K562 (cell line): Measurements from ENCODE around the gene FAM193A. TPM values are rescaled to one million over a fixed set of nuclear protein-coding genes. Genes with fewer than 3 reads are reported as not detected.

ENCODE experiments used
- ATAC-seq: fragments of 200-7000 bp; cut with Tn5 transposase; 3 replicates; pipeline ENCODE4 v1.9.1; 2020; ENCODE audit warnings: moderate library complexity
- BruUV-seq: library from RNA; stranded (reverse); fragments of 400-500 nt; replicated peaks from 2 replicates; lab custom pipeline; 2021; lab: Mats Ljungman, UMichigan
- CTCF ChIA-PET: fragments of 300-600 bp; formaldehyde crosslinking; extraction: SDS; loops from one replicate; lab custom pipeline; 2021; ENCODE audit warnings: low intra/inter-chr PET ratio; lab: Yijun Ruan, JAX
- POLR2A ChIA-PET: fragments of 300-600, 350-650 bp; sonication (Branson Sonifier 250); formaldehyde crosslinking; extraction: SDS; loops from one replicate; lab custom pipeline; 2021; ENCODE audit warnings: antibody characterized with exemption, inconsistent platforms; lab: Yijun Ruan, JAX
- DNase-seq, 4 experiments: peaks; one replicate each; pipeline versions ENCODE4 v3.0.0 to v3.0.0-alpha.2; 2011 to 2018; ENCODE audit warnings: low spot score in 3 of 4, mixed read lengths in 3 of 4; ENCODE audit errors: extremely low read depth in 1 of 4
- FAIRE-seq: peaks from 2 replicates; lab custom pipeline; 2011; peaks lifted over from hg19 to GRCh38; lab: Jason Lieb, UNC
- H2AFZ ChIP-seq: 2 replicates; pipeline ENCODE4 v1.6.0; 2011; ENCODE audit warnings: low read depth, low read length, control low read depth, inconsistent platforms
- H3K27ac ChIP-seq: fragments of 200-600 bp; 3 replicates; pipeline ENCODE4 v1.8.0; 2011; ENCODE audit warnings: low read depth, mild to moderate bottlenecking, control low read depth, inconsistent platforms, low read length, moderate library complexity, mixed read lengths; ENCODE audit errors: extremely low read depth
- H3K27me3 ChIP-seq, 2 experiments: fragments of 300-600 bp in 1 of 2; 2 replicates in 1 of 2; 3 replicates in 1 of 2; pipeline versions ENCODE4 v1.6.0 to v1.8.0; 2011; ENCODE audit warnings: inconsistent platforms in 2 of 2, low read length in 2 of 2, mild to moderate bottlenecking in 1 of 2, mixed read lengths in 1 of 2, moderate library complexity in 1 of 2; ENCODE audit not compliant: control insufficient read depth in 2 of 2, insufficient read depth in 2 of 2
- H3K36me3 ChIP-seq: fragments of 300-600 bp; 3 replicates; pipeline ENCODE4 v1.8.0; 2011; ENCODE audit warnings: mild to moderate bottlenecking, low read length, inconsistent platforms; ENCODE audit not compliant: control insufficient read depth, insufficient read depth
- H3K4me1 ChIP-seq, 2 experiments: fragments of 200-600 bp in 1 of 2; replicated peaks in 1 of 2; 2 replicates in 1 of 2; 3 replicates in 1 of 2; pipeline versions ENCODE4 v1.5.1 to v1.8.0; 2011; ENCODE audit warnings: inconsistent platforms in 2 of 2, low read length in 2 of 2, mild to moderate bottlenecking in 1 of 2, mixed read lengths in 1 of 2, moderate library complexity in 1 of 2; ENCODE audit not compliant: control insufficient read depth in 2 of 2, insufficient read depth in 2 of 2
- H3K4me2 ChIP-seq: 2 replicates; pipeline ENCODE4 v1.6.1; 2011; ENCODE audit warnings: low read length, control low read depth, inconsistent platforms, mixed read lengths; ENCODE audit not compliant: insufficient read depth
- H3K4me3 ChIP-seq: fragments of 200-600 bp; sonication (generic), shearing (Covaris generic); 2 replicates; pipeline ENCODE4 v1.5.1; 2016; ENCODE audit warnings: control low read depth, inconsistent platforms
- H3K79me2 ChIP-seq: fragments of 200-600 bp; 3 replicates; pipeline ENCODE4 v1.8.0; 2011; ENCODE audit warnings: low read length, inconsistent platforms; ENCODE audit not compliant: control insufficient read depth, insufficient read depth
- H3K9ac ChIP-seq, 2 experiments: 2 replicates each; pipeline versions ENCODE4 v1.6.0 to v1.6.1; 2011; ENCODE audit warnings: low read depth in 2 of 2, low read length in 2 of 2, control low read depth in 1 of 2, inconsistent platforms in 1 of 2, mild to moderate bottlenecking in 1 of 2, mixed read lengths in 1 of 2; ENCODE audit not compliant: insufficient read depth in 1 of 2
- H3K9me1 ChIP-seq: one replicate; pipeline ENCODE4 v1.6.0; 2011; ENCODE audit warnings: inconsistent platforms, mild to moderate bottlenecking, low read length, moderate library complexity; ENCODE audit not compliant: control insufficient read depth, insufficient read depth
- H3K9me3 ChIP-seq: replicated peaks from 2 replicates; pipeline ENCODE4 v1.5.1; 2011; ENCODE audit warnings: low read depth, low read length, inconsistent platforms; ENCODE audit not compliant: control insufficient read depth, insufficient read depth
- H4K20me1 ChIP-seq: replicated peaks from 2 replicates; pipeline ENCODE4 v1.6.1; 2011; ENCODE audit warnings: low read length, inconsistent platforms, mixed read lengths; ENCODE audit not compliant: control insufficient read depth, insufficient read depth
- CBFA2T2 ChIP-seq: fragments of 450-650 bp; conservative IDR thresholded peaks from 2 replicates; pipeline ENCODE4 v1.6.1; 2017; ENCODE audit warnings: mild to moderate bottlenecking
- CBX1 ChIP-seq: sonication (generic); IDR thresholded peaks from 2 replicates; pipeline ENCODE4 v1.6.1; 2016; ENCODE audit warnings: antibody characterized with exemption, low read depth, mild to moderate bottlenecking
- CTBP1 ChIP-seq: fragments of 450-650 bp; IDR thresholded peaks from 2 replicates; pipeline ENCODE4 v1.6.1; 2016; ENCODE audit warnings: borderline replicate concordance
- FUS ChIP-seq: fragments of 200-400 bp; formaldehyde crosslinking; optimal IDR thresholded peaks from 2 replicates; pipeline ENCODE3; 2017; ENCODE audit warnings: low read depth, low read length
- MXI1 ChIP-seq: IDR thresholded peaks from 2 replicates; pipeline ENCODE4 v1.6.1; 2011; ENCODE audit warnings: low read depth, mild to moderate bottlenecking, improper control_type of control experiment, low read length
- MYBL2 ChIP-seq, 2 experiments: fragments of 450-650 bp in 1 of 2; sonication (generic) in 1 of 2; formaldehyde crosslinking in 1 of 2; IDR thresholded peaks; 2 replicates each; pipeline versions ENCODE4 v1.6.1 to v1.8.1; 2017 to 2022; ENCODE audit warnings: borderline replicate concordance in 1 of 2, inconsistent platforms in 1 of 2, low read depth in 1 of 2, mild to moderate bottlenecking in 1 of 2, missing genetic modification reagents in 1 of 2, moderate library complexity in 1 of 2
- NFE2L1 ChIP-seq: fragments of 450-650 bp; IDR thresholded peaks from 2 replicates; pipeline ENCODE4 v1.6.1; 2016; ENCODE audit warnings: missing genetic modification characterization, low read depth, mild to moderate bottlenecking, missing compliant biosample characterization, moderate library complexity, borderline replicate concordance
- RAD51 ChIP-seq: fragments of 450-650 bp; IDR thresholded peaks from 2 replicates; pipeline ENCODE4 v1.7.1; 2016; ENCODE audit warnings: low read depth, mild to moderate bottlenecking, borderline replicate concordance
- RHOXF2B ChIP-seq: fragments of 250-450 bp; sonication (Bioruptor Pico); conservative IDR thresholded peaks from 2 replicates; pipeline ENCODE4 v1.5.1; 2021
- RUNX1 ChIP-seq: sonication (generic); IDR thresholded peaks from 2 replicates; pipeline ENCODE4 v1.6.1; 2016; ENCODE audit warnings: antibody characterized with exemption, low read depth
- SIN3B ChIP-seq: fragments of 450-650 bp; IDR thresholded peaks from 2 replicates; pipeline ENCODE4 v1.6.1; 2017; ENCODE audit warnings: low read depth, mild to moderate bottlenecking, moderate library complexity
- TEAD4 ChIP-seq, 2 experiments: sonication (generic) in 1 of 2; formaldehyde crosslinking in 1 of 2; IDR thresholded peaks; 2 replicates each; pipeline versions ENCODE4 v1.6.1 to v1.8.0; 2012 to 2022; ENCODE audit warnings: borderline replicate concordance in 1 of 2, inconsistent platforms in 1 of 2, low read length in 1 of 2, mild to moderate bottlenecking in 1 of 2, missing genetic modification reagents in 1 of 2
- ZKSCAN3 ChIP-seq: fragments of 250-450 bp; sonication (Bioruptor Pico); IDR thresholded peaks from 2 replicates; pipeline ENCODE4 v1.4.0; 2020
- ZNF224 ChIP-seq: sonication (generic); formaldehyde crosslinking; IDR thresholded peaks from 2 replicates; pipeline ENCODE4 v1.8.0; 2022; ENCODE audit warnings: mild to moderate bottlenecking, missing genetic modification reagents
- ZNF354B ChIP-seq: fragments of 250-450 bp; sonication (Bioruptor Pico); IDR thresholded peaks from 2 replicates; pipeline ENCODE4 v1.4.0; 2020
- WGBS: fragments of 100-300 bp; shearing (Covaris generic); methylation state at CpG from one replicate; pipeline ENCODE4 v1.1.6; 2016; ENCODE audit warnings: low coverage, mixed read lengths; ENCODE audit not compliant: insufficient coverage; ENCODE audit errors: missing lambda C conversion rate; 5-methylcytosine and 5-hydroxymethylcytosine counted together
- in situ Hi-C: fragments of 300-500 bp; cut with MboI; formaldehyde crosslinking; loops from 4 replicates; pipeline ENCODE4 v1.15.0; 2018; ENCODE audit warnings: inconsistent platforms, mixed read lengths
- intact Hi-C: fragments of 100-400 bp; cut with micrococcal nuclease; formaldehyde crosslinking; loops from 2 replicates; pipeline ENCODE4 v1.14.2; 2022
- polyA plus RNA-seq, 8 experiments: library from polyadenylated mRNA; depleted of rRNA in 4 of 8; stranded (reverse) in 5 of 8; unstranded in 3 of 8; fragments of >200 nt; fragmentation: Nextera tagmentation in 2 of 8; fragmentation: Illumina TruSeq in 1 of 8; extraction: Ambion mirVana in 2 of 8; extraction: Trizol in 1 of 8; gene quantifications; 2 replicates each; pipeline versions ENCODE4 v1.2.1 to v1.2.3, GENCODE V29; 2011 to 2014; ENCODE audit warnings: inconsistent platforms in 1 of 8, missing spikeins in 1 of 8
- total RNA-seq, 7 experiments: library from RNA; depleted of rRNA in 6 of 7; stranded (reverse); fragments of >200 nt in 6 of 7; fragmentation: Illumina TruSeq in 2 of 7; extraction: Trizol in 2 of 7; gene quantifications; 2 replicates each; pipeline versions ENCODE4 v1.2.1 to v1.2.3, GENCODE V29; 2011 to 2021; ENCODE audit warnings: low replicate concordance in 1 of 7
- TF ChIP-seq, protein P1 (sequence below): fragments of 250-450 bp; sonication (Bioruptor Pico); IDR thresholded peaks from 2 replicates; pipeline ENCODE4 v1.5.0; 2021; ENCODE audit warnings: mild to moderate bottlenecking, moderate library complexity
- TF ChIP-seq, protein P2 (sequence below): fragments of 250-450 bp; sonication (Bioruptor Pico); IDR thresholded peaks from 2 replicates; pipeline ENCODE4 v1.4.0; 2020

FAM193A gene
- total and polyA plus RNA-seq, 9 of the 15 experiments (the other 6 are each of a cell fraction or from before 2014, with no cell fraction given) = 0.46 to 24.6 (median 9.6) TPM

DNA sequence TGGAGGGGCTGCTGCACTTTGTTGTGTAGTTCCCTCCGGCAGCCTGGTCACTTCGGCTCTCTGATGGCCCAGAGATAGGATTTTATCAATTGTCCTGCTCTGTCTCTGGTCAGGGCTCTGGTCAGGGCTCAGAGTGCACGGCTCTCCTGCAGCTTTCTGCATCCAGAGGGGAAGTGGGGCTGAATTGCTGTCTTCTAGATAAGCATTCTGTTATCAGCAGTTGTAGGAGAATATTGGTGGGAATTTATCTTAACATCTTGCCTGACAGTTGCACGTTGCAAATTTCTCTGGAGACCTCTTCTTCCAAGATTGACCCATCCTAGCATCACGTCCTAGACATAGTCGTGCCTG lies 62.8 kb downstream of the FAM193A start (continued):
- TF ChIP-seq TEAD4 (IDR thresholded peaks at IDR 0.05; ENCODE audit: low read length) (peak; percentile 36; the same call in 1 of the 2 replicates), TEAD4 (CRISPR knock-in tag; IDR thresholded peaks at IDR 0.05; ENCODE audit: borderline replicate concordance) (no peak), MXI1 (no peak), CTBP1 (peak; percentile 11; the same call in 1 of the 2 replicates), ZKSCAN3 (CRISPR knock-in tag) (no peak), CBFA2T2 (peak; percentile 25; the same call in 1 of the 2 replicates), NFE2L1 (tag) (no peak), MYBL2 (IDR thresholded peaks at IDR 0.05; ENCODE audit: low read depth) (no peak), MYBL2 (CRISPR knock-in tag; IDR thresholded peaks at IDR 0.05; ENCODE audit: borderline replicate concordance) (no peak)

DNA sequence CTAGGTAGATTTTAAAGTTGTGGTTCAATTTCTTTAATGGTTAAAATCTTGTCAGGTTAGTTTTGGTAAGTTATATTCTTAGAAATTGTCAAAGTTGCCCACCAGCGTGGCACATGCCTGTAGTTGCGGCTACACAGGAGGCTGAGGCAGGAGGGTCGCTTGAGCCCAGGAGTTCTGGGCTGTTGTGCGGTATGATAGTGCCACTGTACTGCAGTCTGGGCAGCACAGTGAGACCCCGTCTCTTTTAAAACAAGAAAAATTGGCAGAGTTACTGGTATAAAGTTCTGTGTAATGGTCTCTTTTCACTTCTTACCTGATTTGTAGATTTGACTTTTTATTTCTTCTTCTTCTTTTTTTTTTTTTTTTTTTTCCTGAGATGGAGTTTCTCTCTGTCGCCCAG lies 64.4 kb downstream of the FAM193A start:
- Histone ChIP-seq H3K9ac (no peak overlapping the region), H3K36me3 (peaks cover 40% of the 10 kb centered on the region; the same call in 2 of the 3 replicates), H3K9me3 (no peaks in the 10 kb centered on the region), H3K4me3 (no peak overlapping the region), H3K27me3 (no peaks in the 10 kb centered on the region), H3K4me1 (peaks cover 32 to 35% of the 10 kb centered on the region in 2 experiments), H4K20me1 (peaks cover 45% of the 10 kb centered on the region), H3K79me2 (peaks cover 77% of the 10 kb centered on the region), H3K27ac (no peak overlapping the region), H3K4me2 (no peak overlapping the region), H2AFZ (no peak overlapping the region), H3K9me1 (peaks cover 6% of the 10 kb centered on the region)
- DNase-seq (no peak), FAIRE-seq (no peak), ATAC-seq (no peak)
- ChIA-PET CTCF (no interaction called here), POLR2A (no interaction called here)
- in situ Hi-C loops = no loop called here
- WGBS = 89% methylated on average over 5 of the region's 6 CpGs
- BruUV-seq = no TSS peak
- intact Hi-C loops = no loop called here
- TF ChIP-seq ZNF224 (CRISPR knock-in tag) (no peak), SIN3B (no peak), RAD51 (no peak), ZNF354B (no peak), FUS (no peak), RUNX1 (no peak), CBX1 (no peak), RHOXF2B (CRISPR knock-in tag) (no peak)
- TF ChIP-seq, protein P1, sequence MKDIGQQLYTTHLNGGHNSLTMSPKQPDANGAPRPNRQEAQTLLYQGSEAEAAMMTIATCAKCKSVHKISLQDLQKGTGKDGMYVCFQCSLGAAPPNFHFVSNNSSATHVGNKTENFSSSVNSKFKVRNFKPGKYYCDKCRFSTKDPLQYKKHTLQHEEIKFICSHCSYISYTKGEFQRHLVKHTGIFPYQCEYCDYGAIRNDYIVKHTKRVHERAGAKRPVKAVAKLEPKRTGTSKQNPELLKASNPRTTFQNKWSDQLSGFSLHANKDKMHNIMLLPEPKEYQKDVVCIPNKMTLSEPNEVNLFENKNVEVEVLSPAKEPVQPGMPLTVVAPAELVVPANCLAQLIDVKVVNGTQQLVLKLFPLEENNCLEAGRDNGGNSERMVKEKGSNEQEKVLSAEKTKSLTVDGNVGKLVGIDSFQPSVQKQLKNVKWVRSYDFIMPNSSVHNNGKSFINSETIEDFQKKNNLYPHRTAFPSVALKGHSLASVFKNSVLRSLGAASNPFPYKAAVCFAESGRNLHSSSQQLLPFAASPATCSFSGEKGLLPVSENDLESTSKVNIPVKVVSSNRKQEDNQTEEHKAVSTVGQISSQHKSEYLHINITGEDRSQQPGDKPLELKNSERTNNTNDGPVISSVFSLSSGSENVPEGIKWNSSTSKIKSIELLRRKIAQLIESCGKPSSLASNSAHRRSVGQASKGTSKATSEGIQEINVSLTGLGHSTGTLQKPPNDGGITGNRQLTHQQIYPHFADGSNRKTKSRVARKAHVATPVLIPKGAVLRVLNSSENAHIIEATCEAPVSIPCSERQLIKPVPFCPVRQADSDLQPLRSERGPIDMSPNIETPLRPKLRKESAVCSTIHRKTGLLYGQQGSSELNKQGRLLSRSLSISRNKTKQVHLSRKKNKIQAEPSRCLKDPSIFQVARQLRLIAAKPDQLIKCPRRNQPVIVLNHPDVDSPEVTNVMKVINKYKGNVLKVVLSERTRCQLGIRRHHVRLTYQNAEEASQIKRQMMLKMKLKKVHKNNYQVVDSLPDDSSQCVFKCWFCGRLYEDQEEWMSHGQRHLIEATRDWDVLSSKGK (CRISPR knock-in tag) = no peak
- TF ChIP-seq, protein P2, sequence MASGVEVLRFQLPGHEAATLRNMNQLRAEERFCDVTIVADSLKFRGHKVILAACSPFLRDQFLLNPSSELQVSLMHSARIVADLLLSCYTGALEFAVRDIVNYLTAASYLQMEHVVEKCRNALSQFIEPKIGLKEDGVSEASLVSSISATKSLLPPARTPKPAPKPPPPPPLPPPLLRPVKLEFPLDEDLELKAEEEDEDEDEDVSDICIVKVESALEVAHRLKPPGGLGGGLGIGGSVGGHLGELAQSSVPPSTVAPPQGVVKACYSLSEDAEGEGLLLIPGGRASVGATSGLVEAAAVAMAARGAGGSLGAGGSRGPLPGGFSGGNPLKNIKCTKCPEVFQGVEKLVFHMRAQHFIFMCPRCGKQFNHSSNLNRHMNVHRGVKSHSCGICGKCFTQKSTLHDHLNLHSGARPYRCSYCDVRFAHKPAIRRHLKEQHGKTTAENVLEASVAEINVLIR = no peak
